Urinary bladder (tissue), 4 donors: ENCODE measurements around the gene CYTL1. TPM values are rescaled to one million over a fixed set of nuclear protein-coding genes. Genes with fewer than 3 reads are reported as not detected.
"Not testable (repeated sequence)": the region's sequence is repeated elsewhere in the genome, so short reads cannot be mapped to it uniquely, and the experiment has no call there.

ENCODE experiments used
- DNase-seq: peaks from one replicate; pipeline ENCODE4 v3.0.0-alpha.2; 2015; ENCODE audit errors: extremely low spot score
- H3K27ac ChIP-seq: one replicate; pipeline ENCODE4 v1.5.1; 2013; ENCODE audit warnings: low read depth, mild to moderate bottlenecking, moderate library complexity
- H3K36me3 ChIP-seq: one replicate; pipeline ENCODE4 v1.6.1; 2013; ENCODE audit warnings: mild to moderate bottlenecking, moderate library complexity; ENCODE audit not compliant: insufficient read depth
- H3K4me1 ChIP-seq: one replicate; pipeline ENCODE4 v1.6.1; 2013; ENCODE audit warnings: mild to moderate bottlenecking, moderate library complexity; ENCODE audit not compliant: insufficient read depth
- H3K4me3 ChIP-seq: one replicate; pipeline ENCODE4 v1.5.1; 2013; ENCODE audit warnings: low read depth, low read length
- WGBS: extraction: QIAGEN DNeasy Blood & Tissue Kit; methylation state at CpG from one replicate; pipeline ENCODE4 v1.1.7; 2013; 5-methylcytosine and 5-hydroxymethylcytosine counted together
- polyA plus RNA-seq: library from polyadenylated mRNA; stranded (reverse); fragments of 200-250 nt; gene quantifications from one replicate; pipeline ENCODE4 v1.2.3, GENCODE V29; 2013
- total RNA-seq: library from RNA; depleted of rRNA; stranded (reverse); fragments of >200 nt; gene quantifications from one replicate; pipeline ENCODE4 v1.2.3, GENCODE V29; 2014
- donor health status: healthy with polysubstance abuse.
- donor health status: healthy.

Gene CYTL1
- total and polyA plus RNA-seq, 2 donors, result 10.1 to 24.2 TPM

DNA sequence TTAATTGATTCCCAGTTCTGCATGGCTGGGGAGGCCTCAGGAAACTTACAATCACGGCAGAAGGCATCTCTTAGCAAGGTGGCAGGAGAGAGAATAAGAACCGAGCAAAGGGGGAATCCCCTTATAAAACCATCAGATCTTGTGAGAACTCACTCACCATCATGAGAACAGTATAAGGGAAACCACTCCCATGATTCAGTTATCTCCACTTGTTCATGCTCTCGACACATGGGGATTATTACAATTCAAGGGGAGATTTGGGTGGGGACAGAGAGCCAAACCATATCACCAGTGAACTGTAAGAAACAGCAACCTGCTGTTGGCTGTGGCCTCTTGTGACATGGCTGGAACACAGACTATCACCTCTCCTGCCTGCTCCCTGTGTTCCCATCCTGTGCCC, 7.1 kb upstream of the CYTL1 start:
- 88% methylated on average over 3 of the region's 3 CpGs for WGBS
- no peak for DNase-seq

DNA sequence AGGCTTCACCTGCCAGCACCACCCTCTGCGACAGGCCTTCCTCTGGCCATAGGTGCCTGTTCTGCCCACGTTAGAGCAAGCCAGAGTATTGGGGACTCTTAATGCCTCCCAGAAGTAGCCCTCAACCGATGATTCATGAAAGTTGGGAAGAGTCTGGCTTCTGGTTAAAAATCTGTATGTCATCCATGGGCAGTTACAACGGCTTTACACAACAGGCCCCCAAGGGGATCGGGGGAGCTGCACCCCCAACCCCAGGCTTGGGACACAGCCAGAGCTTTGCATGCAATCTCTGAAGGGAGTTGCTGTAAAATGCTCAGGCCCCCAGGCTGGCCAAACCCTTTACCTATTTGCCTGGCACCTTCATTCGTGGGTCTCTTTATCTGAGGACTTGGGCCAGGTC, 5.4 kb upstream of the CYTL1 start:
- Histone ChIP-seq H3K36me3 (no peaks in the 10 kb centered on the region), H3K4me1 (no peaks in the 10 kb centered on the region), H3K4me3 (no peak overlapping the region), H3K27ac (no peak overlapping the region)
- WGBS, result 77% methylated on average over 6 of the region's 6 CpGs
- DNase-seq, result no peak

More for the DNA sequence above, 7.1 kb upstream of the CYTL1 start:
- Histone ChIP-seq H3K4me3 (no peak overlapping the region), H3K36me3 (no peaks in the 10 kb centered on the region), H3K4me1 (no peaks in the 10 kb centered on the region), H3K27ac (no peak overlapping the region)

DNA sequence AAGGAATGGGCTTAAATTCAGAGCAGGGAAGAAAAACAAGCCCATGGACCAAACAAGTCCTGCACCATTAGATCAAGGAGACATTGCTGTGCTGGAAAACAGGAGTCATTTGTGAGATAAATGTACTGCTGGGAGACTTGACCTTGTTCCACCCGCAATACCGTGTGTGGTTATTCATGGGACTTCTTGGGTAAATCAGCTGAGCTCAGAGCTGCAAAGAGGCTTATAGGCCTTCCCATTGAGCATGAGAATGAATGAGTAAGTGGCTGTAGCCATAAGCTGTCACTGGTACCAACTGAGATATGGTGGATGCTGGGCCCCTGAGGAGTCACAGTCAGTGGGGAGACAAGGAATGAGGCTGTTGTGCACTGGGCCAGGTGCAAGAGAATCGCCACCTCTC, 2.3 kb upstream of the CYTL1 start:
- 82% methylated on average over 3 of the region's 3 CpGs for WGBS
- DNase-seq, result no peak
- Histone ChIP-seq H3K27ac (no peak overlapping the region), H3K4me3 (no peak overlapping the region), H3K4me1 (no peaks in the 10 kb centered on the region), H3K36me3 (no peaks in the 10 kb centered on the region)

DNA sequence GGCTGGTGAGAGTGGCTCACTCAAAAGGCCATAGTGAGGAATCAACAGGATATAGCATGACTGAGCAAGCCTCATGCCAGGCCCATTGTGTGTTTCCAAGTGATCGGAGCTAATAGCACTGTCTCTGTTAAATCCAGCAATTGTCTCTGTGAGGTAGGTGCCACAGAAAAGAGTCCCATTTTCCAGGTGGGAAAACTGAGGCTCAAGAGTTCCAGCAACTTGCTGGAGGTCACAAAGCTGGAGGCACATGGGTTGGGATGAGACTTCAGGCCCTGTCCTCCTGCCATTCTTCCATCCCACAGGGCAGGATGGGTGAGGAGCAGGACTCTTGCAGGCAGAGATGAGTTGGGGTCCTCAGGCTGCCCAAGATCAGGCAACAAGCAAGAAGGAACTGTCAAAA, 1.1 kb upstream of the CYTL1 start:
- Histone ChIP-seq H3K27ac (no peak overlapping the region), H3K4me3 (no peak overlapping the region), H3K36me3 (no peaks in the 10 kb centered on the region), H3K4me1 (no peaks in the 10 kb centered on the region)
- WGBS, result 86% methylated on average over 1 of the region's 1 CpG
- DNase-seq, result no peak

DNA sequence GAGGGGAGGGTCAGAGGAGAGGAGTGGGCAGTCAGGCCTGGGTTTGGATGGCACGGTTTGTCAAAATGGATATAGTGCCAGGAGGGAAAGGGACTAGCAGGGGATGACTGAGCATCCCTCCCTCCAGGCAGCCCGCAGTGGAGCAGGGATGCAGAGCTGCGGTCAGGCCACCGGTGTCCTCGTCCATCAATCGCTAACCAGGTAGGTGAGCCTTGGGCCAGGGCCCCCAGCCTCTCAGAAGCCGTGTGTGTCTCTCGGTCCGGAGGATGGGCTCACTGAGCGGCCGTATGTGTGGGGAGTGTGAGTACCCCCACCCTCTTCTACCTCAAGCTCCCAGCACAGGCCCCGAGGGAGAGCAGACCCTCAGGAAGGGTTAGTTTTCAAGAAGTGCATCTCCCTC, 538 bp upstream of the CYTL1 start:
- H3K4me3 ChIP-seq, result no peak overlapping the region
- H3K36me3 ChIP-seq, result no peaks in the 10 kb centered on the region
- 89% methylated on average over 12 of the region's 12 CpGs for WGBS
- H3K4me1 ChIP-seq, result no peaks in the 10 kb centered on the region
- H3K27ac ChIP-seq, result no peak overlapping the region
- DNase-seq, result no peak

DNA sequence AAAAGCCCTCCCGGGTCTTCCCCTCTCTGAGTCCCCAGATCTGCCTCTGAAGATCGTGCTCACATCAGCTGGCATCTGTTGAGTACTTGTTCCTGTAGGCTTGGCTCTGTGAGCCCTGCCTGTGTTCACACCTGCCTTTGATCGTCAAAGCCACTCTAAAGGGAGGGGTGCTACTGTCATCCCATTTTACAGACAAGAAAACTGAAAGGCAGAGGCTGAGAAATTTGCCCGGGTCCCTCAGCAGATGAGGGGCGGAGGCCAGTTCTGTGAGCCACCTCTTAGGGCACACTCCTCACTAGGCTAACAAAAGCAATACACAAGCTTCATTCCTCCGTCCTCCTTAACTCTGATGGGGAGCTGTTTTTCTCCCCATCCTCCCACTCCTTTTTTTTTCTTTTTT, 655 bp downstream of the CYTL1 start:
- no peak overlapping the region for H3K27ac ChIP-seq
- H3K4me3 ChIP-seq, result no peak overlapping the region
- no peaks in the 10 kb centered on the region for H3K36me3 ChIP-seq
- no peak for DNase-seq
- no peaks in the 10 kb centered on the region for H3K4me1 ChIP-seq
- WGBS, result 46% methylated on average over 6 of the region's 6 CpGs

DNA sequence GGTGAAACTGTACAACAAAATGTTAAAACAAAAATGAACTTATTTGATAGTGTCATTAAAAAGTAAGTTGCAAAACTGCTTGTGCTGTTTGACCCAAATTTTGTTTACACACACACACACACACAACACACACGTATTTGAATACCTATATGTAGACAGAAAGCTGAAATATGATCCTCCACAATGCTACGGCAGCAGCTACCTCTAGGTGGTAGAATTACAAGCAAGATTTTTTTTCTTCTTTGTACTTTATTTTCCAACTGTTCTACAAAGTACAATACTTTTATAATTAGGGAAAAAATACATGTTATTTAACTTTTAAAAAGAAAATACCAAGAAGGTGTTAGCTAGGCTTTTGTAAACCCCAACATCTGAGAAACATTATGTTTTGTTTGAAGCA, 1.2 kb downstream of the CYTL1 start:
- H3K4me1 ChIP-seq, result no peaks in the 10 kb centered on the region
- no peak overlapping the region for H3K27ac ChIP-seq
- no peaks in the 10 kb centered on the region for H3K36me3 ChIP-seq
- WGBS, result 52% methylated on average over 2 of the region's 2 CpGs
- no peak for DNase-seq
- H3K4me3 ChIP-seq, result no peak overlapping the region

DNA sequence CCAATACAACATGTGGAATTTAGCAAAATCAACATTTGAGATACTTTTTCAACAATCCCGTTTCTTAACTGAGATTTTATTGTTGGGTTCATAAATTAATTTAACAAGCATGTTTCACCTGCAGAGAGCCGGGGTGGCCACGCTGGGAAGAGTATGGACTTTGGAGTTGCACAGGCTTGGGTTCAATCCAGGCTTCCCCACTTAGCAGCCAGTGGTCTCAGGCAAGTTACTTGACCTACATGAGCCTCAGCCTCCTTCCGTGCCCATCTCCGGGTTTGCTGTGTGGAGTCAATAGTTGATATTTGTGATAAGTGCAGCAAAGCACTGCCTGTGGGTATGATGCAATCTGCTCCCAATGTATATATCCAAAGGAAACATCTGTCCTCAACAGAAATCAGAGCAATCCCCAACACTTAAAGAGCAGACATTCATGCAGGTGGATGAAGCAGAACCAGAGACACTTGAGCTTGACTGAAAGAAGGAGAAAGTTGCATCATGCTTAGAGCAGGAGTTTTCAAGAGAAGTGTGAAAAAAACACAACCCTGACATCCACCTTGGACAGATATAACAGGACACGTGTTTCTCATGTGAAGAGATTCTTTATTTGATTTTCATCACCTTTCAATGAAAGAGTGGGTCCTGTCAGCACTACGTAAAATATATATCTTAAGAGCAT, 5.1 kb downstream of the CYTL1 start:
- Histone ChIP-seq H3K4me1 (no peaks in the 10 kb centered on the region), H3K4me3 (no peak overlapping the region), H3K27ac (no peak overlapping the region), H3K36me3 (no peaks in the 10 kb centered on the region)
- 55% methylated on average over 7 of the region's 7 CpGs for WGBS
- no peak for DNase-seq

DNA sequence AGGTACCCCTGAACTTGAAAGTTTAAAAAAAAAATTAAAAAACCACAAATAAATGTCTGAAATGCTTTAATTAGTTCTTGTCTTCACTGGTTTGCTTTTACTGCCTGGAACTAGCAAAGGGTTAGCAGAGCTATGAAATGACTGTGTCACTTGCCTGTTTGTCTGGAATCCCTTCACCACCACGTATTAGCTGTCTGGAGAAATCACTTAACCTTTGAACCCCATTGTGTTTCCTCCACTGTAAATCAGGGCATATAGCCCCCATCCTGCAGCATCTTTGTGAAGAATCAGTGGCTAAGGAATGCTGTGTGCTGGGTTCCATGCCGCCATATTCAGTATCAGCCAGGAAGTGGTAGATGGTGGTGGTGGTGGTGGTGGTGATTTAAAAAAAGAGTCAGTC, 6.3 kb downstream of the CYTL1 start:
- DNase-seq, result no peak
- Histone ChIP-seq H3K27ac (no peak overlapping the region), H3K36me3 (no peaks in the 10 kb centered on the region), H3K4me1 (no peaks in the 10 kb centered on the region), H3K4me3 (no peak overlapping the region)
- WGBS, result 77% methylated on average over 2 of the region's 2 CpGs

DNA sequence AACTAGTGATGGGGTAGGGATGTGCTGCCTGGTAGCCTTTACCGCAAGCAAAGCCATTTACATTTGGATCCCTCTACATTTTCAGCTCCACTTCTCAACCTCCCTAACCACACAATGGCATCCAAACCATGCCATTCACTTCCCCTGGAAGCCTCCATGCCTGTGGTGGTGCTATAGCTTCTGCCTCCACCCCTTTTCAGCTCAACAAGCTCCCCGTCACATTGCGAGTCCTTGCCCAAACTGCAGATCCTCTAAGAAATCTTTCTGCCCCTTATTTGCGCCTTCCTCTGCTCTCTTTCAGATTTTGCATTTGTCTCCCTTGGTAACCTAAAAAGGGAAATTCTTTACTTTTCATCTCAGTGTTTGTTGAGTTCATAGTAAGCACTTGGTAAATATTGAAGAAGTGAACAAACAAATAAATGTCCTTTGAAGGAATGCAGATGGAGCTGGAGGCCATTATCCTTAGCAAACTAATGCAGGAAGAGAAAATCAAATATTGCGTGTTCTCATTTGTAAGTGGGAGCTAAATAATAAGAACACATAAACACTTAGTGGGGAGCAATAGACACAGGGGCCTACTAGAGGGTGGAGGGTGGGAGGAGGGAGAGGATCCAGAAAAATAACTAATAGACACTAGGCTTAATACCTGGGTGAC, 6.9 kb downstream of the CYTL1 start:
- no peak overlapping the region for H3K4me3 ChIP-seq
- DNase-seq, result no peak
- H3K27ac ChIP-seq, result no peak overlapping the region
- WGBS, result 73% methylated on average over 5 of the region's 5 CpGs
- no peaks in the 10 kb centered on the region for H3K4me1 ChIP-seq
- H3K36me3 ChIP-seq, result no peaks in the 10 kb centered on the region

DNA sequence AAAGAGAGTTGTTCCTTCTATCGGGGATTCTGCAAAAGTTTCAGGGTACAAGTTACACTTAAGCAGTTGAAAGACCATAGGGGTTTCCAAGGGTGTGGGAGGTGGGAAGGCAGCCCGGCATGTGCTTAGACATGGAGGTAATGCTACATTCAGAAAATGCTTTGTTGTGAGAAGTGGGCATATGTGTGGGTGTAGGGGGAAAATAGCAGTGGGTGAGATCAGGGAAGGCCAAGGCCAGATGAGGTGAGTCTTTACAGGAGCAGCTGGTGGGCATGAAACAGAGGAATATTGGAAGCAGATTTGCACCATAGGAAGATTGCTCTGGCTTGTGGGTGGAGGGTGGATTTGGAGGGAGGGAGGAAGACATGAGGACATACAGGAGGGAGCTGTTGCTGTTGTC, 8.3 kb downstream of the CYTL1 start:
- H3K27ac ChIP-seq, result no peak overlapping the region
- no peak for DNase-seq
- H3K4me3 ChIP-seq, result no peak overlapping the region
- H3K36me3 ChIP-seq, result no peaks in the 10 kb centered on the region
- WGBS, result 95% methylated on average over 2 of the region's 2 CpGs
- H3K4me1 ChIP-seq, result no peaks in the 10 kb centered on the region

DNA sequence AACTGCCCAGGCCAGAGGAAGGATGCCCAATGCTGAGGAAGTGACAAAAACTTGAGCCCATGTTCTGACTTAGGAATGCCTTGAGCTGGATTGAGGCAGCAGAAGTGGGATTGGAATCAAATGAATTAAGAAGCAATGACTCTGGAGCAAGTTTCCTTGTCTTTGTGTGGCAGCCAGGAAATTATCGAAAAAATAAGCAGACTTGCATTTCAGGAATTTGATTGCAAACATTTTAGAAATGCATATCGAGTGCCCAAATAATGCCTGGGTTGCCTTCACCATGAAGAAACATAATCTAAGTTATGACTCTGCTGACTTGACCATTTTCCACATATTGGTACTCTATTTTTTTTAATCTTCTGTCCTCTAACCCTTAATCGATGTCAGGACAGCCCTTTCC, 9.5 kb downstream of the CYTL1 start:
- WGBS, result 82% methylated on average over 3 of the region's 3 CpGs
- no peaks in the 10 kb centered on the region for H3K36me3 ChIP-seq
- no peak for DNase-seq
- H3K27ac ChIP-seq, result no peak overlapping the region
- no peaks in the 10 kb centered on the region for H3K4me1 ChIP-seq
- H3K4me3 ChIP-seq, result no peak overlapping the region

DNA sequence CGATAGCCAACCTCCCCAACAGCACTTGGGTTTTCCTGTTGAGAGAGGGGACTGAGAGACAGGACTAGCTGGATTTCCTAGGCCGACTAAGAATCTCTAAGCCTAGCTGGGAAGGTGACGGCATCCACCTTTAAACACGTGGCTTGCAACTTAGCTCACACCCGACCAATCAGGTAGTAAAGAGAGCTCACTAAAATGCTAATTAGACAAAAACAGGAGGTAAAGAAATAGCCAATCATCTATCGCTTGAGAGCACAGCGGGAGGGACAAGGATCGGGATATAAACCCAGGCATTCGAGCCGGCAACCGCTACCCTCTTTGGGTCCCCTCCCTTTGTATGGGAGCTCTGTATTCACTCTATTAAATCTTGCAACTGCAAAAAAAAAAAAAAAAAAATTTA, 12.3 kb downstream of the CYTL1 start:
- not testable (repeated sequence) for H3K36me3 ChIP-seq, H3K4me3 ChIP-seq, DNase-seq, H3K4me1 ChIP-seq, H3K27ac ChIP-seq
- WGBS, result 88% methylated on average over 11 of the region's 11 CpGs

DNA sequence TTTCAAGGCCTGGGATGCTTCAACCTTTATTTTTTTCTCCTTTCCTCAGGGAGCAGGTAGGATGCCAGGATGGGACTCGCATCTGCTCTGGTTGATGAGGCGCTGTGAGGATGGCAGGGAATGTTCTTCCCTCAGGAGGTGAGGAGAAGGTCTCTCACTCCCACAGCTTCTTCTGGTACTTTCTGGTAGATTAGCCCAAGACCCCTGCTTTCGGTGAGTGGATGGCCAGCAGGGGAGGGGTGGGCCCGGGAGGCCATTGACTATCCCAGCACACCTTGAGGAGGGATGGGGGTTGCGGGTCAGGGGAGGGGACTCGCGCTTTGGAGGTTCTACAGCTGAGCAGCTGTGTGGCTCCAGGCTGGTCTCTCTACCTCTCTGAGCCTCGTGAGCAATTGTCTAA, 14.8 kb downstream of the CYTL1 start:
- WGBS, result 95% methylated on average over 8 of the region's 8 CpGs

More for the DNA sequence above, 14.8 kb downstream of the CYTL1 start:
- H3K36me3 ChIP-seq, result no peaks in the 10 kb centered on the region
- no peak for DNase-seq
- H3K27ac ChIP-seq, result no peak overlapping the region
- H3K4me3 ChIP-seq, result no peak overlapping the region
- H3K4me1 ChIP-seq, result no peaks in the 10 kb centered on the region
